ENCODE results near the gene LIAS. TPM values are rescaled to one million over a fixed set of nuclear protein-coding genes. Genes with fewer than 3 reads are reported as not detected.
A peak's percentile ranks its signal among the peaks of the same experiment; 100 is the strongest.
"Not testable (repeated sequence)": the region's sequence is repeated elsewhere in the genome, so short reads cannot be mapped to it uniquely, and the experiment has no call there.

The LIAS gene
- polyA plus RNA-seq, 1 donor, result 30.1 TPM

DNA sequence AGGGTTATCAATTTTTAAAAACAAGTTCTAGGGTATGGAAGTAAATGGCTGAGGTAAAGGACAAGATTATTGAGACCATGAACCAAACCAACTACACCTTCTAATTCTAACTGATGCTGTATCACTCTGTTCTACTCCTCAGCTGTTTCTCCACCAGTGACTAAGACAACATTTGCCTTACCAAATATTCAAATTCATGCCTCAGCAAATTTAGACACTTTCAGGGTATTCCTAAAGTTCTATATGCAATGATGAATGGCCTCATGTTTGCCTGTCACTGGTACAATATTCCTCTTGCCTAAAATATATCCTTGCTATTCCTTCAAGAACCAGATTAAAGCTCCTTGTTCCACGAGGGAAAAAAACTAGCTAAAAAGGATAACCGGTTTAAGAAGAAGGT is 5.1 kb upstream of the LIAS start:
- DNase-seq, result no peak

DNA sequence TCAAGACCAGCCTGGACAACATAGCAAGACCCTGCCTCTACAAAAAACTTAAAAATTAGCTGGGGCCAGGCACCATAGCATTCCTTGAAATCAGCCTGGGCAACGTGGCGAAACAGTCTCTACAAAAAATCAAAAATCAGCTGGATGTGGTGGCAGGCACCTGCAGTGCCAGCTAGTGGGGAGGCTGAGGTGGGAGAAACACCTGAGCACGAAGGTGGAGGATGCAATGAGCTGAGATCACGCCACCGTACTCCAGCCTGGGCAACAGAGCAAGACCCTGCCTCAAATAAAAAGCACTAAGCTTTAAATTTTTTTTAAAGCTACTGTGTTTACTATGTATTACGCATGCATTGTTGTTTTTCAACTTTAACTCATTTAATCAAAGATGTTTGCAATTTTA is 3.4 kb upstream of the LIAS start:
- DNase-seq, result no peak

DNA sequence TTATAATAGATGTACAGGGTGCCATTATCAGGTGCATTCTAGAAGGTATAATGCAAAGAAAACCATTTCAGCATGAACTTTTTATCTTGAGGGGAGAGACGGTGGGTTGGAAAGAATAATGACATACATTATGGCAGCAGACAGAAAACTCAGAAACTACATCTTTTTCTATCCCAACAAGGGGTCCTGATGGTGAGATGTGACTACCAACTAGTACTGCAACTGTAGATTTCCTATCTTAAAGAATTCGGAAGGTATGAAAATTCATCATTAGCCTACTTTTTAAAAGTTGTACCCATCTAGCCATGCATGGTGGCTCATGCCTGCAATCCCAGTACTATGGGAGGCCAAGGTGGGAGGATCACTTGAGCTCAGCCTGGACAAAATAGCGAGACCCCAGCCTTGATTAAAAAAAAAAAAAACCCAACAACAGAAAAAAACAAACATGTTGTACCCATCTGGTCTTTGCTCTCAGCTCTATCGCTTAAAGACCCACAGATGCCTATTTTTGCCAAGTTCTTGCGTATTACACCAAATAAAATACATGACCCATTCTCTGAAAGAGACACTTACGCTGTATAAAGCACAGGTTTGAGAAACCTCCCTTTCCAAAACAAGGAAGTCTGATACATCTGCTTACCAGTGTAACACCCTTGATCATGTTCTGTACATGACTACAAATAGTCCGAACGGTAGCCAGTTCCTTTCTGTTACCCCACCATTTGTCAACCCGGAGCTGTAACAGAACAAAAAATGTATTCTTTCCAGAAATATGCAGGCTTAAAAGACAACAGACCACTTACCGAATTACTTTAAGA is 1.7 kb upstream of the LIAS start:
- no peak for DNase-seq

DNA sequence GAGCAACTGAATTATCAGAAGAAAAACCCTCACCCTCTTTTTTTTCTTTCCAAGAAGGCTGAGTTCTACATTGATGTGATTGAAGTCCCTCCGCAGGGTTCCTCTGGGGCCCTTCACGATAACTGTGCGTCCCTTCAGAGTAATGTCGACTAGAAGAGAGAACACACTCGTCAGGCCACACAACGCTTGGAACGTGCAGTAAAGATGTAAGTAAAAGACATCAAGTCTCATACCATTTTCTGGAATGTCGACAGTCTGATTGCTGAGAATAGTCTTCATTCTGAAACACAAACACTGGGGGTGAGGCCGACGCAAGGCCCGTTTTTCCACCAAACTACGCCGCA is 723 bp upstream of the LIAS start:
- DNase-seq, result not testable (repeated sequence)

DNA sequence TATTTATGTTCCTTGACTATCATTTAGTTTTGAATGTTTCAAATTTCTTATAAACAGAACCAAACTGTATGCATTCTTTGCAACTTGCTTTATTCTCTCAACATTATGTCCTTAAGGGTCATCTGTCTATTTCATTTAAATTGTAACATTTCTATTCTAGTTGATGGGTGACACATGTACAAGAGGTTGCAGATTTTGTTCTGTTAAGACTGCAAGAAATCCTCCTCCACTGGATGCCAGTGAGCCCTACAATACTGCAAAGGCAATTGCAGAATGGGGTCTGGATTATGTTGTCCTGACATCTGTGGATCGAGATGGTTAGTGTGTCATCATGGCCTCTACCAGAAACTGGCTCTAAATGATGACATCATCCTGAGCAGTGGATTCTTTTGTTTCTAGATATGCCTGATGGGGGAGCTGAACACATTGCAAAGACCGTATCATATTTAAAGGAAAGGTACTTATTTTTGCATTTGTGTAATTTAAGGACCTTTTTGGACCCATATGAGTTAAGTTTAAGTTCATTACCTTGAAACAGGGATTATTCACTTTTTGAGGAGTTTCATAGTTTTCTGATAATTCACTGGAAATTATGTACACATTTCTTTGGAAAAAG is 6.1 kb downstream of the LIAS start:
- no peak for DNase-seq

DNA sequence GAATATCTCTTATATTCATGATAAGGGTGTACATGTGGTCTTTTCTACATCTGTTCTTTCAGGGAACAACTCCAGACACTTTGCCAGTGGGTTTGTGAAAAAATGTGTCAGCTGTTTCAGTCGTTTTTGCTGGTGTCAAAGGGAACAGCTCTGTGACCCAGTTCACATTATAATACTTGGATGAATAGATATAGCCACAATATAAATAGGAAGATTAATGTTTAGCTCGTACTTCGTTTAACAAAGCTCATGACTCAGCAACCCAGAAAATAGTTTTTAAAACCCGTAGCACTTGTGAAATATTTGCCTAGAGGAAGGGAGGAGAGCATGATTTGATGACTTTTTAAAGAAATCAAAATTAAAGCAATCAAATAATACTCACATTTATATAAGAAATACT is 7.9 kb downstream of the LIAS start:
- DNase-seq, result no peak

DNA sequence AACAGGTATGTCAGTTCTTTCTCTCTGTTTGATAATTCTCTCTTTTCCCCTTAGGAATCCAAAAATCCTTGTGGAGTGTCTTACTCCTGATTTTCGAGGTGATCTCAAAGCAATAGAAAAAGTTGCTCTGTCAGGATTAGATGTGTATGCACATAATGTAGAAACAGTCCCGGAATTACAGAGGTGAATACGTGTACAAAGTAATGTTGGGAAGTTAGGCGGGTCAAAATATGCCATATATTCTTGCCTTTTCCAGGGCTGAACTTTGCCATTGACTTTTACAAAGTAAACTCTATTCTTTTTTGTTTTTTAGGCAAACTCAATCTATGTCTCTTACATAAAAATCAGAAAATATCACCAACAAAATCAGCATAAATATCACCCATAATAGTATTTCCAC is 8.6 kb downstream of the LIAS start:
- DNase-seq, result no peak

- peak; percentile 63 for DNase-seq
These were observed 10.7 kb downstream of the LIAS start for GRCh38 chr4:39469429-39470077.

GRCh38 chr4:39470402-39470801 is 11.5 kb downstream of the LIAS start:
- no peak for DNase-seq

GRCh38 chr4:39472396-39472795 is 13.5 kb downstream of the LIAS start:
- DNase-seq, result no peak

- no peak for DNase-seq
These were observed 17.5 kb downstream of the LIAS start for GRCh38 chr4:39476187-39476895.

GRCh38 chr4:39480251-39480650 is 21.4 kb downstream of the LIAS start:
- DNase-seq, result no peak

DNA sequence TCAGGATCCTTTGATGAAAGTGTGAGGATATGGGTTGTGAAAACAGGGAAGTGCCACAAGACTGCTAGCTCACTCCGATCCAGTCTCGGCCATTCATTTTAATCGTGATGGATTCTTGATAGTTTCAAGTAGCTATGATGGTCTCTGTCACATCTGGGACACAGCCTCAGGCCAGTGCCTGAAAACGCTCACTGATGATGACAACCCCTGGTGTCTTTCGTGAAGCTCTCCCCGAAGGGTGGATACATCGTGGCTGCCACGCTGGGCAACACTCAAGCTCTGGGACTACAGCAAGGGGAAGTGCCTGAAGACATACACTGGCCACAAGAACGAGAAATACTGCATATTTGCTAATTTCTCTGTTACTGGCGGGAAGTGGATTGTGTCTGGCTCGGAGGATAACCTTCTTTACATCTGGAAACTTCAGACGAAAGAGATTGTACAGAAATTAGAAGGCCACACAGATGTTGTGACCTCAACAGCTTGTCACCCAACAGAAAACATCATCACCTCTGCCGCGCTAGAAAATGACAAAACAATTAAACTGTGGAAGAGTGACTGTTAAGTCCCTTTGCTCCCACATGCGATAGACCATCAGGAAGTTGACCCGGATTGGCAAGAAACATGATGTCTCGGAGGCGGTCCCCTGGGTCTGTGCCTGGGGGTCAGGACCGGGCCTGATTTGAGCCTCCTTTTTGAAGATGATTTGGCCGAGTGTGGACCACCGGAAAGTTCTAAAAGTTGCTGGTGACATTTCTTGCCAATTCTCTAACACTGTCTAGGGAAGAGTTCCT is 22.2 kb downstream of the LIAS start:
- no peak for DNase-seq

DNA sequence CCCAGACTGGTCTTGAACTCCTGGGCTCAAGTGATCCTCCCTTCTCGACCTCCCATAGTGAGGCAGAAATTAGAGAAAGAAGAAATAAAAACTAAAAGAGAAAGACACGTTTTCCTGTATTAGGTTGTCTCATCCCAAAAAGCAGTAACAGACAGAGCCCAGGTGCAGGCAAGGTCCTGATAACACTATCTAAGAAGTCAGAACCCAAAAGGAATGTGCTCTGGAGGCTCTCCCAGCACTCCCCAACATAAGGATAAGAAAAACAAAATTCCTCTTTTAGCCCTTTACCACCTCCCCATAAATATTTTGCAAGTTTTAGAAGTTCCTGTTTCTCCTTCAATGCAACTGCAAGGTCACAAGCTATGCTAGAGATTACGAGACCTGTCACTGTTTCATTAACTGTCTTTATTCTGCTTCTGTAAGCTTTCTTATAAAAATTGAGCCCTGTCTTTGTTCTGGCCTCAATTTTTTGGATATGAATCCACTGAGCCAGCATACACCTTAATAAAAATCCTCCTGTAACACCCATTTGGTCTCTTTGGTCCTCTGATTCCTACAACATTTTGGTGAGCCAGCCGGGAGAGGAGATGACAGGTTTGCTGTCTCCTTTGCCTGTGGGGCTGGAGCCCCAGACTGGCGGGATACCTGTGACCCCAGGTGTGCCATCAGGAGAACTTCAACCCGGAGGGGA is 25.9 kb downstream of the LIAS start:
- DNase-seq, result no peak

- DNase-seq, result no peak
These were observed 27.5 kb downstream of the LIAS start for GRCh38 chr4:39486221-39486804.

DNA sequence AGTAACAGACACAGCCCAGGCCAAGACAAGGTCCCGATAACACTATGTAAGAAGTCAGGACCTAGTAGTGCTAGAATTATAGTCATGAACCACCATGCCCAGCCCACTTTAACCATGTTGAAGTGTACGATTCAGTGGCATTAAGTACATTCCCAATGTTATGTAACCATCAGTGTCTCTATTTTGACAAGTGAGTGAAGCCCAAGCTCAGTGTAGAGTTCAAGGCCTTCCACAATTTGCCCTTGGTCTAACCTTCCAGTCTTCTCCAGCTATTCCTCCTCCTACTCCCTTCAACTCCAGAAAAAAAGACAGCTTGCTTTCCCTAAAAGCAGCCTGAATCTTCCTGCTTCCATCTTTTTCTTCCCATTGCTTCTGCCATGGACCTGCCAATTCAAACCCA is 31.5 kb downstream of the LIAS start:
- DNase-seq, result no peak

- no peak for DNase-seq
These were observed 35.5 kb downstream of the LIAS start for GRCh38 chr4:39494354-39494753.

DNA sequence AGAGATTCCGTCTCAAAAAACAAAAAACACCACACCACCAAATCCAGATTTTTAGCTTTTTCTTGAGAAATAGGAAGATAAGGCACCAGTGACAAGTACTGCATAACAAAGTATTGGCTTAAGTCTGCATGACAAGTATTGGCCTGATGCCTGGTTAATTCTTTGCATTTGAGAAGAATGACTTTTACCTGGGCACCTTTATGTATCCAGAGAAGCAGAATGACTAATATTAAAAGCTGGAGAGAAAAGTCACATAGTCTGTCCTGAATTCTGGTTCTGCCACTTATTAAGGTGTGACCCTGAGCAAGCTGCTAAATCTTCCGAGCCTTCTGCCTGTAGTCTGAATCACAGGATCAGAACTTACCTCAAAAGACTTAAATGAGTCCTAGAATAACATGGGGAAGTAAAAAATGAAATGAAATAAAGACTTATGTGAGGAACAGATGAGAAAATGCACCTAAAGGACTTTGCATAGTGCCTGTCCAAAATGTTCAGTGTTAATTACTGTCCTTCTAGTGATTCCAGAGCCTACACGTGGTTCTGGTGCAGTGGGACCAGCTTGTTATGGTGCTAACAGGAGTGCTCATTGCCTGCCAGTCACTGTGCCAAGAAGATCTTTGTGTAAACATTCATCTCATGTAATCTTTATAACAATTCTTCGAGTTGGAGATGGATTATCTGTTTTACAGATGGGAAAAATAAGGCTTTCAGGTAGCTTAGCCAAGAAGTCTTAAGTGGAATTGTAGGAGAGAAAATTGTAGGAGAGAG is 36.8 kb downstream of the LIAS start:
- peak; percentile 13 for DNase-seq

DNA sequence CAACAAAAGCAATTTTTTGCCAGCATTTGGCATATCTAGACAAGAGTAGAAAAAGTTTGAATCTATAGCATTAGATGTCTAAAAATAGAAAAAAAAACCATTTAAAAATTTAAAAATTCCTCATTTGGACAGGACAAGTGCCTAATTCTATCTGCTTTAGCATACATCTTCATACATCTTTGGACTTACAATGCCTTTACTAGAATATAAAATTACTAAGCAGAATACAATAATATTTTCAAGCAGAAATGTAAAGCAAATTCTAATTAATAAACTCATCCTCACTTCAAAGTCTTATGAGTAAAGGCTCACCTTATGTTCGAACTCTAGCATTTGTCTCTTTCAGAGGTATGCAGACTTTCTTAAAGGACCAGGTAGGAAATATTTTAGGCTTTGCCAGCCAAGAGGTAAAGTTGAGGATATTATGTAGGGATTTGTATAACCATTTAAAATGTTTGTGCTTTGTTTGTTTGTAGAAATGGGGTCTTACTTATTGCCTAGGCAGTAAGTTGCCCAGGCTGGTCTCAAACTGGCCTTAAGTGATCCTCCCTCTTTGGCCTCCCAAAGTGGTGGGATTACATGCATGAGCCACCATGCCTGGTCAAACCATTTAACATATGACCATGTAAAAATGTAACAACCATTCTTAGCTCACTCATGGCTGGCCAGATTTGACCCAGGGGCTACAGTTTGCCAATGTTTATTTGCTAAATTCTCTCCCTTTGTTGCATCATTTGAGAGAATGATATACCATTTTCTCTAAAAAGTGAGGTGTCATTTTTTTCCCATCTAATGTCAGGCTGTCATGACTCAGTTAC is 39.3 kb downstream of the LIAS start:
- no peak for DNase-seq

GRCh38 chr4:39498727-39499020 is 39.8 kb downstream of the LIAS start:
- DNase-seq, result no peak
